WTC11 (cell line): ENCODE results near the gene VASH1. TPM values are rescaled to one million over a fixed set of nuclear protein-coding genes. Genes with fewer than 3 reads are reported as not detected.

Experiments used
- ATAC-seq: fragments of 200-7000 bp; cut with Tn5 transposase; 2 replicates; pipeline ENCODE4 v1.10.0; 2021; ENCODE audit warnings: mild to moderate bottlenecking, moderate library complexity
- CTCF ChIA-PET: fragments of 300-600 bp; sonication (Branson Sonifier 250); formaldehyde crosslinking; loops from one replicate; lab custom pipeline; 2021; ENCODE audit warnings: antibody characterized with exemption; lab: Charles Lee
- POLR2A ChIA-PET: fragments of 350-600 bp; sonication (Branson Sonifier 250); formaldehyde crosslinking; loops from one replicate; lab custom pipeline; 2021; ENCODE audit warnings: antibody characterized with exemption; lab: Charles Lee
- DNase-seq: peaks from one replicate; pipeline ENCODE4 v3.0.0; 2021; ENCODE audit warnings: low spot score
- H3K27ac Mint-ChIP-seq: 2 replicates; pipeline ENCODE4 v1.8.0; 2021; ENCODE audit warnings: mixed read lengths
- H3K27me3 Mint-ChIP-seq: 2 replicates; pipeline ENCODE4 v1.8.0; 2021; ENCODE audit warnings: low read depth, mild to moderate bottlenecking, moderate library complexity, mixed read lengths
- H3K36me3 Mint-ChIP-seq: 2 replicates; pipeline ENCODE4 v1.8.0; 2021; ENCODE audit warnings: mixed read lengths
- H3K4me1 Mint-ChIP-seq: 2 replicates; pipeline ENCODE4 v1.8.0; 2022; ENCODE audit warnings: mixed read lengths
- H3K4me3 Mint-ChIP-seq: 2 replicates; pipeline ENCODE4 v1.8.0; 2021; ENCODE audit warnings: mild to moderate bottlenecking, moderate library complexity, mixed read lengths
- H3K9me3 Mint-ChIP-seq: 2 replicates; pipeline ENCODE4 v1.8.0; 2021; ENCODE audit warnings: mixed read lengths
- ELF4 ChIP-seq: sonication (generic); formaldehyde crosslinking; IDR thresholded peaks from 2 replicates; pipeline ENCODE4 v1.8.1; 2022; ENCODE audit warnings: low read depth, mild to moderate bottlenecking, moderate library complexity, missing genetic modification reagents
- ETV6 ChIP-seq: sonication (generic); formaldehyde crosslinking; IDR thresholded peaks from 2 replicates; pipeline ENCODE4 v1.8.1; 2022; ENCODE audit warnings: mild to moderate bottlenecking, missing genetic modification reagents
- GABPB1 ChIP-seq: sonication (generic); formaldehyde crosslinking; IDR thresholded peaks from 2 replicates; pipeline ENCODE4 v1.8.1; 2023; ENCODE audit warnings: mild to moderate bottlenecking, missing genetic modification reagents
- IRF2 ChIP-seq: sonication (generic); formaldehyde crosslinking; IDR thresholded peaks from 2 replicates; pipeline ENCODE4 v1.8.0; 2022; ENCODE audit warnings: low read depth, missing genetic modification reagents, borderline replicate concordance
- NFYB ChIP-seq: sonication (generic); formaldehyde crosslinking; conservative IDR thresholded peaks from 2 replicates; pipeline ENCODE4 v1.8.0; 2022; ENCODE audit warnings: low read depth, missing genetic modification reagents
- NR1H2 ChIP-seq: sonication (generic); formaldehyde crosslinking; IDR thresholded peaks from 2 replicates; pipeline ENCODE4 v1.9.0; 2021; ENCODE audit warnings: mild to moderate bottlenecking, moderate library complexity, missing genetic modification reagents
- NR2C2 ChIP-seq: sonication (generic); formaldehyde crosslinking; IDR thresholded peaks from 2 replicates; pipeline ENCODE4 v1.8.0; 2022; ENCODE audit warnings: mild to moderate bottlenecking, missing genetic modification reagents
- PRRX2 ChIP-seq: fragments of 250-450 bp; sonication (Bioruptor Pico); IDR thresholded peaks from 2 replicates; pipeline ENCODE4 v1.8.0; 2021; ENCODE audit warnings: mild to moderate bottlenecking
- SMAD4 ChIP-seq: sonication (generic); formaldehyde crosslinking; IDR thresholded peaks from 2 replicates; pipeline ENCODE4 v1.8.0; 2022; ENCODE audit warnings: mild to moderate bottlenecking, missing genetic modification reagents
- SOX15 ChIP-seq: fragments of 250-450 bp; sonication (Bioruptor Pico); IDR thresholded peaks from 2 replicates; pipeline ENCODE4 v1.9.0; 2021; ENCODE audit warnings: mild to moderate bottlenecking
- TEAD1 ChIP-seq: sonication (generic); formaldehyde crosslinking; IDR thresholded peaks from 2 replicates; pipeline ENCODE4 v1.8.0; 2022; ENCODE audit warnings: mild to moderate bottlenecking, missing genetic modification reagents
- ZNF219 ChIP-seq: sonication (generic); formaldehyde crosslinking; IDR thresholded peaks from 2 replicates; pipeline ENCODE4 v1.8.0; 2023; ENCODE audit warnings: missing genetic modification reagents, mild to moderate bottlenecking, borderline replicate concordance
- ZNF423 ChIP-seq: fragments of 250-450 bp; sonication (Bioruptor Pico); IDR thresholded peaks from 2 replicates; pipeline ENCODE4 v2.1.2; 2022; ENCODE audit warnings: mild to moderate bottlenecking, moderate library complexity
- total RNA-seq: library from RNA; stranded (reverse); gene quantifications from 3 replicates; pipeline ENCODE4 v1.2.3, GENCODE V29; 2021
- TF ChIP-seq, protein P1 (sequence below): fragments of 250-450 bp; sonication (Bioruptor Pico); IDR thresholded peaks from 2 replicates; pipeline ENCODE4 v2.1.2; 2022; ENCODE audit warnings: mild to moderate bottlenecking, moderate library complexity
- TF ChIP-seq, protein P2 (sequence below): sonication (generic); formaldehyde crosslinking; IDR thresholded peaks from 2 replicates; pipeline ENCODE4 v1.8.1; 2023; ENCODE audit warnings: mild to moderate bottlenecking, missing genetic modification reagents, moderate library complexity
- TF ChIP-seq, protein P3 (sequence below): fragments of 250-450 bp; sonication (Bioruptor Pico); IDR thresholded peaks from 2 replicates; pipeline ENCODE4 v1.9.0; 2021; ENCODE audit warnings: moderate library complexity, mild to moderate bottlenecking, inconsistent platforms, borderline replicate concordance
- TF ChIP-seq, protein P4 (sequence below): sonication (generic); formaldehyde crosslinking; IDR thresholded peaks from 2 replicates; pipeline ENCODE4 v1.8.1; 2023; ENCODE audit warnings: mild to moderate bottlenecking, missing genetic modification reagents
- TF ChIP-seq, protein P5 (sequence below): sonication (generic); formaldehyde crosslinking; IDR thresholded peaks from 2 replicates; pipeline ENCODE4 v1.8.0; 2022; ENCODE audit warnings: missing genetic modification reagents
- TF ChIP-seq, protein P6 (sequence below): sonication (generic); formaldehyde crosslinking; IDR thresholded peaks from 2 replicates; pipeline ENCODE4 v1.8.0; 2022; ENCODE audit warnings: mild to moderate bottlenecking, missing genetic modification reagents

VASH1 gene
- total RNA-seq, 1 experiment from 2014 or later: 7.2 TPM

DNA sequence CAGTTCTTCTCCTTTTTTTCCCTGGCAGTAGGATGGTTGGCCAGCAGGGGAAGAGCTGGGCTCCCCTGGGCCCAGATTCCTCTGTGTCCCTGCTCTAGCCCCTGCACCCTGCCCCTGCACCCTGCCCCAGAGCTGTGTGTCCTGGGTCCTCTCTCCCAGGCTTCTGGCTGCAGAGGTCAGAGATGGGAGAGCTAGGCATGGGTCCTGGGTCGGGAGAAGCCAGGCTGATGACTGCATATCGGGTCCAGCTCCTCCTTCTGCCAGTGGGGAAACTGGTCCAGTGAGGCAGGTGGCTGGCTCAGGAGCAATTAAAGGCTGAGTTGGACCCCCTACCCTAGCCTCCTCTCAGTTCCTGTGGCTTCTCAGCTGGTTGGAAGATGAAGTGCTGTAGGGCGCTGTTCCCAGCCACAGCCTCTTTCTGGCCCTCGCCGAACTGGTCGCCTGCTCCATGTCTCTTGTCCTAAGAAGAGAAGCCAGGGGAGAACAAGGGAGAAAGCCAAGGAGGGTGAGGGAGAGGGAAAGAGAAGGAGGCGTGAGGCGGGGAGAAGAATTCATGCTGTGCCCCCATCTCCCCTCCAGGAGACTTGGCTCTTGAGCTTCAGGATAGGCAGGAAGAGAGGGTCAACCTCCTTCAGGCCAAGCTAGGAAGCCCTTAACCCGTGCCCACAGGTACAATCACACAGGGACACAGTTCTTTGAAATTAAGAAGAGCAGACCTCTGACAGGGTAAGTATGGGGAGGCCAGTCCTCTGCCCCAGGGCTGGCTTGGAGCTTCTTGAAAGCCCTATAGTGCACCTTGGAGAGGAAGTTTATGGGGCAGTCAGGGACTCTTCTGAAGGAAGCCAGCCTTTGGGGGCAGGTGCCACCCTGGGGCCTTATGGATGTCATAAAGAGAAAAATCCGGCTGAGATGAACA is 9.5 kb downstream of the VASH1 start:
- no peak for ATAC-seq
- no peak overlapping the region for H3K27ac Mint-ChIP-seq
- ChIA-PET POLR2A (interaction anchor here (1.2 kb wide), 1 partner anchor 12 kb away, joined by 4 read pairs; no protein-coding TSS in a partner anchor), CTCF (interaction anchor here (0.8 to 4.4 kb wide), 4 partner anchors 9 to 60 kb away, joined by 4 to 46 read pairs (median 16); partner anchors contain the start of gene VASH1)
- TF ChIP-seq, protein P1, sequence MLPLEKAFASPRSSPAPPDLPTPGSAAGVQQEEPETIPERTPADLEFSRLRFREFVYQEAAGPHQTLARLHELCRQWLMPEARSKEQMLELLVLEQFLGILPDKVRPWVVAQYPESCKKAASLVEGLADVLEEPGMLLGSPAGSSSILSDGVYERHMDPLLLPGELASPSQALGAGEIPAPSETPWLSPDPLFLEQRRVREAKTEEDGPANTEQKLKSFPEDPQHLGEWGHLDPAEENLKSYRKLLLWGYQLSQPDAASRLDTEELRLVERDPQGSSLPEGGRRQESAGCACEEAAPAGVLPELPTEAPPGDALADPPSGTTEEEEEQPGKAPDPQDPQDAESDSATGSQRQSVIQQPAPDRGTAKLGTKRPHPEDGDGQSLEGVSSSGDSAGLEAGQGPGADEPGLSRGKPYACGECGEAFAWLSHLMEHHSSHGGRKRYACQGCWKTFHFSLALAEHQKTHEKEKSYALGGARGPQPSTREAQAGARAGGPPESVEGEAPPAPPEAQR: no peak
- TF ChIP-seq ZNF423 (CRISPR knock-in tag) (peak; percentile 9; the same call in 1 of the 2 replicates), NR1H2 (CRISPR knock-in tag) (no peak)
- TF ChIP-seq, protein P2, sequence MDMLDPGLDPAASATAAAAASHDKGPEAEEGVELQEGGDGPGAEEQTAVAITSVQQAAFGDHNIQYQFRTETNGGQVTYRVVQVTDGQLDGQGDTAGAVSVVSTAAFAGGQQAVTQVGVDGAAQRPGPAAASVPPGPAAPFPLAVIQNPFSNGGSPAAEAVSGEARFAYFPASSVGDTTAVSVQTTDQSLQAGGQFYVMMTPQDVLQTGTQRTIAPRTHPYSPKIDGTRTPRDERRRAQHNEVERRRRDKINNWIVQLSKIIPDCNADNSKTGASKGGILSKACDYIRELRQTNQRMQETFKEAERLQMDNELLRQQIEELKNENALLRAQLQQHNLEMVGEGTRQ (CRISPR knock-in tag): no peak
- peaks cover 5% of the 10 kb centered on the region for H3K27me3 Mint-ChIP-seq
- H3K36me3 Mint-ChIP-seq: no peaks in the 10 kb centered on the region
- DNase-seq: no peak
- H3K4me1 Mint-ChIP-seq: peaks cover 30% of the 10 kb centered on the region
- H3K9me3 Mint-ChIP-seq: no peaks in the 10 kb centered on the region
- no peak overlapping the region for H3K4me3 Mint-ChIP-seq

DNA sequence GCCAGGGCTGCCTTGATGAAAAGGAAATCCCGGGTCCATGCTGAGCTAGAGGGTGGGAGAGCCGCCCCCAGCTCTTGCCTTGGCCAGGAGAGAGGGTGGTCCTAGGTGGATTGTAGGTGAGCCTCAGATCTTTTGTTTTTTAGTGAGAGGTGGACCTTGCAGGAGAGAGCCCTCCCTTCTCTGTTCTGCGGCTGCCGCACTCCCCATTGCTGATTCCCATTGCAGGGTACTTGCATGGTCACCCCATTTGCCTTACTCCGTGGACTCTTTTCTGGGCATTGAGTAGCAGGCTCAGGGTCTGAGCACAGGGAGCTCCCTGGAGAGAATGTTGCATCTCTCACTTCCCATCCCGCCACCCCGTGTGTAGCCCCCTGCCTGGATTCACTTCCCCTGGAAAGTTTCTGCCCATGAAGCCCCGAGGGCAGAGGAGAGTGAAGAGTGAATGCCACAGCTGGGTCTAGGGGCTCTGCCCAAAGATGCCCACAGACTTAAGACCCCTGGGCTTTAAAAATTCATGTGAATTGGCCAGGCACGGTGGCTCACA is 10.2 kb downstream of the VASH1 start:
- H3K4me1 Mint-ChIP-seq: peaks cover 32% of the 10 kb centered on the region

DNA sequence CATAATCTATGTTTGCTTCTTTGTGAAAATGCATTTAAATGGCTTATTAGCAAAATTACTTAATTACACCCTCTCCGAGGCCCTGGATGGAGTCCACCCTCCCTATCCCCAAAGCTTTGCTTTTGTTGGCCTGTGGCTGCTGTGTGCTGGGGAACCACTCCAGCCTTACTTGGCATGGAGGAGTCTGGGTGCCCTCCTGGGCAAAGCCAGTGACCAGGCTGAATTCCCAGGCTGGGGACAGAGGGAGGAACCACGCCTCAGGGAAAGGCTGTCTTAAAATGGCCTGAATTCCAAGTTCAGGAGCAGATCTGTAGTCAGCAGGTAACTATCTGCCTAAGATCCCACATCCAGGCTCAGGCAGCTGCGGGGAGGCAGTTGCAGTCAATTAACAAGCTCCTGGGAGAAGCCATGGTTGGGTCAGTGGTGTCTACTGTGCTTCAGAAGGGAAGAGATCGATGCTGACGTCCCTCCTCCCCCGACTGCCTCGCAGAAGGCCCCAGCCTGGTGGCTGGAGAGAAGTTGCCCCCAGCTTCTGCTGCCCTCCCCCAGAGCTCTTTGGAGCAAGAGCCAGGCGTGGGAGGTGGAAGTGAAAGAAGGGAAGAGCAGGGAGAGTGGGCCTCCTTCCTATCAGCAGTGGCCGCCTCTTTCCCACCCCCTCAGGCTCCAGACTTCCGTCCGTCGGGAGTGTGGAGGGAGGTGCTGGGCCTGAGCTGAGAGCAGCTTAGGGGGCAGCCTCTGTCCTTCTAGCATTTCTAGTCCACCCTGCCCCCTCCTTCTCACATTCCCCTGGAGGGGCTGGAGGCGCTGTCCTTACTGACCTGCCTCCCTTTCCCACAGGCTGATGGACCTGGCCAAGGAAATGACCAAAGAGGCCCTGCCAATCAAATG is 11.3 kb downstream of the VASH1 start:
- ChIA-PET POLR2A (interaction anchor here (0.5 kb wide), 1 partner anchor 178 kb away, joined by 3 read pairs; no protein-coding TSS in a partner anchor), CTCF (interaction anchor here (0.8 to 4.4 kb wide), 5 partner anchors 11 to 454 kb away, joined by 3 to 46 read pairs (median 4); no protein-coding TSS in a partner anchor)
- Mint-ChIP-seq H3K36me3 (no peaks in the 10 kb centered on the region), H3K4me1 (peaks cover 31% of the 10 kb centered on the region), H3K27ac (peak overlapping the region; percentile 53), H3K9me3 (no peaks in the 10 kb centered on the region), H3K27me3 (no peaks in the 10 kb centered on the region; the same call in 1 of the 2 replicates), H3K4me3 (no peak overlapping the region)
- ATAC-seq: peak; percentile 9; the same call in 1 of the 2 replicates
- no peak for DNase-seq
- TF ChIP-seq ZNF423 (CRISPR knock-in tag) (no peak), NR2C2 (CRISPR knock-in tag) (no peak), SOX15 (CRISPR knock-in tag) (no peak), NFYB (CRISPR knock-in tag) (no peak), IRF2 (CRISPR knock-in tag) (no peak), ELF4 (CRISPR knock-in tag) (no peak), PRRX2 (CRISPR knock-in tag) (no peak), GABPB1 (CRISPR knock-in tag) (no peak), NR1H2 (CRISPR knock-in tag) (no peak), ETV6 (CRISPR knock-in tag) (no peak), ZNF219 (CRISPR knock-in tag) (no peak)
- TF ChIP-seq, protein P3, sequence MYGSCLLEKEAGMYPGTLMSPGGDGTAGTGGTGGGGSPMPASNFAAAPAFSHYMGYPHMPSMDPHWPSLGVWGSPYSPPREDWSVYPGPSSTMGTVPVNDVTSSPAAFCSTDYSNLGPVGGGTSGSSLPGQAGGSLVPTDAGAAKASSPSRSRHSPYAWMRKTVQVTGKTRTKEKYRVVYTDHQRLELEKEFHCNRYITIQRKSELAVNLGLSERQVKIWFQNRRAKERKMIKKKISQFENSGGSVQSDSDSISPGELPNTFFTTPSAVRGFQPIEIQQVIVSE (CRISPR knock-in tag): no peak
- TF ChIP-seq, protein P4, sequence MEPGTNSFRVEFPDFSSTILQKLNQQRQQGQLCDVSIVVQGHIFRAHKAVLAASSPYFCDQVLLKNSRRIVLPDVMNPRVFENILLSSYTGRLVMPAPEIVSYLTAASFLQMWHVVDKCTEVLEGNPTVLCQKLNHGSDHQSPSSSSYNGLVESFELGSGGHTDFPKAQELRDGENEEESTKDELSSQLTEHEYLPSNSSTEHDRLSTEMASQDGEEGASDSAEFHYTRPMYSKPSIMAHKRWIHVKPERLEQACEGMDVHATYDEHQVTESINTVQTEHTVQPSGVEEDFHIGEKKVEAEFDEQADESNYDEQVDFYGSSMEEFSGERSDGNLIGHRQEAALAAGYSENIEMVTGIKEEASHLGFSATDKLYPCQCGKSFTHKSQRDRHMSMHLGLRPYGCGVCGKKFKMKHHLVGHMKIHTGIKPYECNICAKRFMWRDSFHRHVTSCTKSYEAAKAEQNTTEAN (CRISPR knock-in tag): no peak
- TF ChIP-seq, protein P5, sequence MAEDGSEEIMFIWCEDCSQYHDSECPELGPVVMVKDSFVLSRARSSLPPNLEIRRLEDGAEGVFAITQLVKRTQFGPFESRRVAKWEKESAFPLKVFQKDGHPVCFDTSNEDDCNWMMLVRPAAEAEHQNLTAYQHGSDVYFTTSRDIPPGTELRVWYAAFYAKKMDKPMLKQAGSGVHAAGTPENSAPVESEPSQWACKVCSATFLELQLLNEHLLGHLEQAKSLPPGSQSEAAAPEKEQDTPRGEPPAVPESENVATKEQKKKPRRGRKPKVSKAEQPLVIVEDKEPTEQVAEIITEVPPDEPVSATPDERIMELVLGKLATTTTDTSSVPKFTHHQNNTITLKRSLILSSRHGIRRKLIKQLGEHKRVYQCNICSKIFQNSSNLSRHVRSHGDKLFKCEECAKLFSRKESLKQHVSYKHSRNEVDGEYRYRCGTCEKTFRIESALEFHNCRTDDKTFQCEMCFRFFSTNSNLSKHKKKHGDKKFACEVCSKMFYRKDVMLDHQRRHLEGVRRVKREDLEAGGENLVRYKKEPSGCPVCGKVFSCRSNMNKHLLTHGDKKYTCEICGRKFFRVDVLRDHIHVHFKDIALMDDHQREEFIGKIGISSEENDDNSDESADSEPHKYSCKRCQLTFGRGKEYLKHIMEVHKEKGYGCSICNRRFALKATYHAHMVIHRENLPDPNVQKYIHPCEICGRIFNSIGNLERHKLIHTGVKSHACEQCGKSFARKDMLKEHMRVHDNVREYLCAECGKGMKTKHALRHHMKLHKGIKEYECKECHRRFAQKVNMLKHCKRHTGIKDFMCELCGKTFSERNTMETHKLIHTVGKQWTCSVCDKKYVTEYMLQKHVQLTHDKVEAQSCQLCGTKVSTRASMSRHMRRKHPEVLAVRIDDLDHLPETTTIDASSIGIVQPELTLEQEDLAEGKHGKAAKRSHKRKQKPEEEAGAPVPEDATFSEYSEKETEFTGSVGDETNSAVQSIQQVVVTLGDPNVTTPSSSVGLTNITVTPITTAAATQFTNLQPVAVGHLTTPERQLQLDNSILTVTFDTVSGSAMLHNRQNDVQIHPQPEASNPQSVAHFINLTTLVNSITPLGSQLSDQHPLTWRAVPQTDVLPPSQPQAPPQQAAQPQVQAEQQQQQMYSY (CRISPR knock-in tag): no peak
- TF ChIP-seq, protein P6, sequence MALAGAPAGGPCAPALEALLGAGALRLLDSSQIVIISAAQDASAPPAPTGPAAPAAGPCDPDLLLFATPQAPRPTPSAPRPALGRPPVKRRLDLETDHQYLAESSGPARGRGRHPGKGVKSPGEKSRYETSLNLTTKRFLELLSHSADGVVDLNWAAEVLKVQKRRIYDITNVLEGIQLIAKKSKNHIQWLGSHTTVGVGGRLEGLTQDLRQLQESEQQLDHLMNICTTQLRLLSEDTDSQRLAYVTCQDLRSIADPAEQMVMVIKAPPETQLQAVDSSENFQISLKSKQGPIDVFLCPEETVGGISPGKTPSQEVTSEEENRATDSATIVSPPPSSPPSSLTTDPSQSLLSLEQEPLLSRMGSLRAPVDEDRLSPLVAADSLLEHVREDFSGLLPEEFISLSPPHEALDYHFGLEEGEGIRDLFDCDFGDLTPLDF (CRISPR knock-in tag): no peak

More for the DNA sequence above, 10.2 kb downstream of the VASH1 start:
- no peak overlapping the region for H3K4me3 Mint-ChIP-seq
- TF ChIP-seq TEAD1 (CRISPR knock-in tag): no peak
- TF ChIP-seq SMAD4: no peak
- ATAC-seq (no peak), DNase-seq (no peak)
- no peaks in the 10 kb centered on the region for H3K9me3 Mint-ChIP-seq
- H3K27ac Mint-ChIP-seq: no peak overlapping the region
- no peaks in the 10 kb centered on the region for H3K36me3 Mint-ChIP-seq
- no peaks in the 10 kb centered on the region; the same call in none of the 2 replicates for H3K27me3 Mint-ChIP-seq
- ChIA-PET CTCF (interaction anchor here (0.8 to 4.4 kb wide), 4 partner anchors 9 to 455 kb away, joined by 4 to 46 read pairs (median 16); no protein-coding TSS in a partner anchor), POLR2A (interaction anchor here (1.2 kb wide), 1 partner anchor 13 kb away, joined by 4 read pairs; no protein-coding TSS in a partner anchor)
